HG02840 (cell line): ENCODE results near the gene EFNA5.
A peak's percentile ranks its signal among the peaks of the same experiment; 100 is the strongest.

Source experiments
- ATAC-seq: cut with Tn5 transposase; IDR thresholded peaks from one replicate; pipeline ENCODE4 v1.9.1; 2021; ENCODE audit warnings: mild to moderate bottlenecking, moderate library complexity, moderate number of reproducible peaks; ENCODE audit not compliant: unreplicated experiment, low FRiP score

The EFNA5 gene

DNA sequence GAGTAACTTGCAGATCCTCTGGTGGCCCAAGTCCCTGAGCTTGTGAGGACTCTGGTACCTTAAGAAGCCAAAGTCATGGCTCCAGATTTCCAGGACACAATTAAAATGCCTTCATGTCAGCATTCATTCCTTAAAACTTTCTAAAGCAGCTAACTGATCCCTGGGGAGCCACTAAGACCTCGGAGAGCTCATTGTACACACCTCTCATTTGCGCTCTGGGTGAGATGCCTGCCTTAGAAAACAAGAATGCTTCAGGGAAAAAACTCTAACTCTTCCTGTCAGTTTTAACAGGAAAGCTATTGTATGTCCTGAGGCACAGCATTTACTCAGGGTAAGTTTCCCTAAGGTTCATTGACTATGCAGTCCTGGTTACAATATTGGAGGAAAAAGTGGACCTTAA lies 285.0 kb downstream of the EFNA5 start:
- ATAC-seq: no peak

GRCh38 chr5:107384256-107384655 lies 286.5 kb downstream of the EFNA5 start:
- ATAC-seq: no peak

DNA sequence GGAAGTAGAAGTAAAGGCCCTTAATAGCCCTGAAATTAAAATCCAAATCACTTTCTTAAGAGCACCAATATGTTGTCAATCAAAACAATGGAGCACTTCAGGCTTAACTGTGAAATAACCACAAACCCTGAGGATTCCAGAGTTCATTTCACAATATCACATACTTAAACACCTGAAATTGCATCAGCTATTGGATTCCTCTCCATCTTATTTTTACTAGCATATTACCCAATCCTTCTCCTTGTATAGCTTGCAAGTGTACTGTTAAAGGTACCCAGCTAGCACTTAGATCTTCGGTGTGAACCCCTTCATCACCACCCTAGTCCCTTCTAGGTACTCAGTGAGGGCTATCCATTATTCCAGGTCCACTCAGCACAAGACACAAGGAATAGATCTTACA lies 287.3 kb downstream of the EFNA5 start:
- ATAC-seq: no peak

GRCh38 chr5:107381189-107381856 lies 289.4 kb downstream of the EFNA5 start:
- ATAC-seq: no peak

- no peak for ATAC-seq
Measured at GRCh38 chr5:107380654-107381053, 290.1 kb downstream of the EFNA5 start.

- ATAC-seq: no peak
Measured at GRCh38 chr5:107378218-107378899, 292.4 kb downstream of the EFNA5 start.

GRCh38 chr5:107377277-107377609 lies 293.5 kb downstream of the EFNA5 start:
- ATAC-seq: no peak

DNA sequence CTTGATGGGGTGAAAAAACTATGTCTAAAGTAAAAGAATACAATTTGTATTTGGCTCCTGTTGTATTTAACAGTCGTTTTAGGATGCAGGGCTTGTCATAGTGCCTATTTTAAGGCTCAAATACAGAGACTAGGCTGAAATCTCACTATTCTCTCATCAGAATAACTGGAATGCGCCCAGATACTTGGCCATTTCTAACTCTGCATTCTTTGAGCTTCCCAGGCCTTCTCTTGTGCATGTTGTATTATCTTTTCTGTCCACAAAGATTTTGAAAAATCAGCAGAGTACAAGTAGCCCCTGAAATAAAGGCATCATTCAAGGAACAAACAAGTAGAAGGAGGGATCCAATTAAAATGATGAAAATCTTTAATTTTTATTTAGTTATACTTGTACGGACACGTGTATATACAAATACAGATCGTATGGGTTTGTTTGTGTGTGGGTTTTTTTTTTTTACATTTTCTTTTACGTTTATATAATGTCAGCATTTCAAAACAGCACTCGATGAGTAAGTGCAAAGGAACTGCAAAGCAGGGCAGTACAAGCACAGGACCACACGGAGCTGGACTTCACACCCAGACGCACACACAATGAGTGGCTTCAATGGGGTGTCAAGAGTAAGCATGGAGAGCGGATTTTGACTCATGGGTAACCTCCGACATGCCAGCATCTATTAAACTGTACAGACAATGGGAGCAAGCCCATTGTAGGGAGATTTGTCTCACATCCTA lies 294.0 kb downstream of the EFNA5 start:
- no peak for ATAC-seq

- ATAC-seq: peak; percentile 71
Measured at GRCh38 chr5:107373549-107374263, 297.0 kb downstream of the EFNA5 start.

- no peak for ATAC-seq
Measured at GRCh38 chr5:107372723-107373450, 297.9 kb downstream of the EFNA5 start.

- no peak for ATAC-seq
Measured at GRCh38 chr5:107370396-107370968, 300.3 kb downstream of the EFNA5 start.

DNA sequence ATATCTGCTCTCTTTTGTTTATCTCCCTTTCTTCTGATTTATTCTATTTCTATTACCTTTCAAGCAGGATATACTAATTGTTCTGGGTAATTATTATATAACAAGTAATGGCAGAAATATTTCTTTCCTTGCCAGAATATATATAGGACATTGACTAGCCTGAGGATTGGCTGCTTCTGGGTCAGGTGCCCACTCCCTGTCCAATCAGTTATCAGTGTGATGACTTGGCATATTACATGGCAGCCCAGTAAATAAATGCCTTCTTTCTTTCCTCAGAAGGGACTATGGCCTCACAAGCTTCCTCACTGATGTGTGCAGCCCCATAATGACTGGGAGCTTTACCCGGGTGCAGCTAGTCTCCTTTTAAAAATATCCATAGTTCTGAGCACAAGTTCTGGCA lies 301.1 kb downstream of the EFNA5 start:
- ATAC-seq: no peak

- ATAC-seq: no peak
Measured at GRCh38 chr5:107368615-107369014, 302.1 kb downstream of the EFNA5 start.

GRCh38 chr5:107367939-107368338 lies 302.8 kb downstream of the EFNA5 start:
- no peak for ATAC-seq

- no peak for ATAC-seq
Measured at GRCh38 chr5:107367480-107367879, 303.3 kb downstream of the EFNA5 start.

- ATAC-seq: no peak
Measured at GRCh38 chr5:107365320-107366109, 305.2 kb downstream of the EFNA5 start.

DNA sequence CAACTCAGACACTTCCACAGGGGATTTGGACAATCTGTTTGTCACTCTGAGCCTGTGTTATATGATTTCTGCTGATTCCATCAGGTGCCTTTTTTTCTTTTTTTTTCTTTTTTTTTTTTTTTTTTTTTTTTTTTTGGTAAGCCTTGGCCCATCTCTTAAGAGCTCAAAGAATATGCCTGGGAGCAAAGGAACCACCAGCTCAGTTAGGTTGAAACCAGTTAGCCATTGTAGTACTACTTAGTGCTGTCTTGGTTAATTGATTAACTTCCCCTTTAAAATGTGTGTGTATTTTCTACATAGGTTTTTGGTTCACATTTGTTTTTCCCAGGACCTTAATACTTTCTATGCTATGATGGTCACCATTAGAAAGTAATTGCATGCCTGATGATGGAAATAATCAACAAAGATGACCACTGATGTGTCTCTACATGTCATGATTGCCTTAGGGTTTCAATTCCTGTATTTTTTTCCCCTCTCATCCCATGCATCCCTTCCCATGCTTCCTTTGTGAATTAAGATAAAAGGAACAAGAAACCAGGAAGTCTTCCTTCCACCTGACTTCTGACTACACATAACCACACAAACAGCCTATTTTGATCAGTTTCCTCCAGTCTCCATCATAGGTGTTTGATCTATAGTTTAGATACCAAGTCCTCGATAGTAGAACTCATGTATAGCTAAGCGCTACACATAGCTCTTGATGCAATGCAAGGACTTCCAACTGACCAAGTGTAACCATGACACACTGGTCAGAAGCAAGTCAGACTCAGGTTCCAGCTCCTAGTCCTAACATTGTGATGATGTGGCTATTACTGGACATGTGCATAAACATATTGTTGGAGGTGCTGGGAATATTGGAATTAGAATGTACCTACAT lies 306.1 kb downstream of the EFNA5 start:
- no peak for ATAC-seq

- ATAC-seq: no peak
Measured at GRCh38 chr5:107363768-107364167, 307.0 kb downstream of the EFNA5 start.
